ENCODE data around the gene ZCCHC7. TPM values are rescaled to one million over a fixed set of nuclear protein-coding genes. Genes with fewer than 3 reads are reported as not detected.
"Not testable (repeated sequence)": the region's sequence is repeated elsewhere in the genome, so short reads cannot be mapped to it uniquely, and the experiment has no call there.

The ZCCHC7 gene
- total RNA-seq, 1 donor from 2014 or later = 21.7 TPM

- H3K4me1 ChIP-seq (ENCODE audit: insufficient read depth, low read length) = no peaks in the 10 kb centered on the region
- H3K27me3 ChIP-seq (ENCODE audit: insufficient read depth, low read length) = no peaks in the 10 kb centered on the region
- Mint-ChIP-seq H3K9me3 (ENCODE audit: unreplicated experiment) (no peaks in the 10 kb centered on the region), H3K4me1 (ENCODE audit: low read depth, unreplicated experiment) (peaks cover 12% of the 10 kb centered on the region), H3K4me3 (ENCODE audit: unreplicated experiment) (no peak overlapping the region), H3K27ac (ENCODE audit: unreplicated experiment) (no peak overlapping the region), H3K27me3 (ENCODE audit: low read depth, unreplicated experiment) (no peaks in the 10 kb centered on the region), H3K36me3 (ENCODE audit: low read depth, unreplicated experiment) (peaks cover 5% of the 10 kb centered on the region)
- no peak overlapping the region for H2AFZ ChIP-seq (ENCODE audit: low read depth, low read length)
- H3K79me2 ChIP-seq (ENCODE audit: insufficient read depth, low read length) = peaks cover 11% of the 10 kb centered on the region
- no peak for FAIRE-seq
- H3K4me3 ChIP-seq (ENCODE audit: insufficient read depth, low read depth, low read length) = no peak overlapping the region
- H3K27ac ChIP-seq (ENCODE audit: low read depth, low read length) = no peak overlapping the region
- H4K20me1 ChIP-seq (ENCODE audit: insufficient read depth, low read length) = peaks cover 14% of the 10 kb centered on the region
- DNase-seq (ENCODE audit: low read depth) = no peak
- no peak for TF ChIP-seq CTCF (IDR thresholded peaks at IDR 0.05; ENCODE audit: insufficient read depth, low read depth, low read length)
- no peak for TF ChIP-seq EZH2 (IDR thresholded peaks at IDR 0.05; ENCODE audit: insufficient read depth, low read length)
- H3K9ac ChIP-seq (ENCODE audit: low read length) = no peak overlapping the region
- peak overlapping the region; percentile 32 for H3K4me2 ChIP-seq (ENCODE audit: low read length)
- no peaks in the 10 kb centered on the region for H3K36me3 ChIP-seq (ENCODE audit: insufficient read depth, low read length)
- H3K9me3 ChIP-seq (ENCODE audit: insufficient read depth, low read depth, low read length) = no peaks in the 10 kb centered on the region
Observed at GRCh38 chr9:37187292-37187691, 66.9 kb downstream of the ZCCHC7 start.

DNA sequence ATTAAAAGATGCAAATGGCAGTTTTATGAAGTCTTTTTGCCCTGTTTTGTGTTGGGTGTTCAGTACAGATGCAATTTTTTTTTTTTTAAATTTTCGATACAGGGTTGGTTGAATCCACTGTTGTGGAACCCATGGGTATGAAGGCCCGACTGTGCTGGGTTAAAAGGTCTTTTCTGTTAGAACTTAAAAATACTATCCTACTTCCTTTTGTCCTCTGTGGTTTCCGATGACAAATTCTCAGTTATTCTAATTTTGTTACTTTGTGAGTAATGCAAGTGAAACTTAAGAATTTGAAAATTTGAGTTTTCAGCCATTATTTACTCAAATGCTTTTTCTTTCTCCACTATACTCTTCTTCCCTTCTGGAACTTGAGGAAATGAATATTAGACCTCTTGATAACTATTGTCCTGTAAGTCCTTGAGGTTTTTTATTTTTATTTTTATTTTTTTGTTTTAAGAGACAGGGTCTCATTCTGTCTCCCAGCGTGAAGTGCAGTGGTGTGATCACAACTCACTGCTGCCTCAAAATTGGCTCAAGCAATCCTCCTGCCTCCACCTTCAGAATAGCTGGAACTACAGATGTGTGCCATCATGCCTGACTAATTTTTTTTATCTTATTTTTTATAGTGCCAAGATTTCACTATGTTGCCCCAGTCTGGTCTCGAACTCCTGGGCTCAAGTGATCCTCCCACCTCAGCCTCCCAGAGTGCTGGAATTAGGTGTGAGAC is 67.5 kb downstream of the ZCCHC7 start:
- H3K9ac ChIP-seq (ENCODE audit: low read length) = no peak overlapping the region
- H3K9me3 Mint-ChIP-seq (ENCODE audit: unreplicated experiment) = no peaks in the 10 kb centered on the region
- H3K9me3 ChIP-seq (ENCODE audit: insufficient read depth, low read depth, low read length) = no peaks in the 10 kb centered on the region
- no peak overlapping the region for H3K27ac ChIP-seq (ENCODE audit: low read depth, low read length)
- no peak for TF ChIP-seq EZH2 (IDR thresholded peaks at IDR 0.05; ENCODE audit: insufficient read depth, low read length)
- TF ChIP-seq CTCF (IDR thresholded peaks at IDR 0.05; ENCODE audit: insufficient read depth, low read depth, low read length) = no peak
- no peak overlapping the region for H3K4me3 ChIP-seq (ENCODE audit: insufficient read depth, low read depth, low read length)
- H3K27ac Mint-ChIP-seq (ENCODE audit: unreplicated experiment) = no peak overlapping the region
- DNase-seq (ENCODE audit: low read depth) (no peak), FAIRE-seq (no peak)
- no peaks in the 10 kb centered on the region for H3K27me3 ChIP-seq (ENCODE audit: insufficient read depth, low read length)
- no peaks in the 10 kb centered on the region for H3K27me3 Mint-ChIP-seq (ENCODE audit: low read depth, unreplicated experiment)
- H3K36me3 Mint-ChIP-seq (ENCODE audit: low read depth, unreplicated experiment) = peaks cover 5% of the 10 kb centered on the region
- H3K4me2 ChIP-seq (ENCODE audit: low read length) = peak overlapping the region; percentile 32
- no peak overlapping the region for H3K4me3 Mint-ChIP-seq (ENCODE audit: unreplicated experiment)
- peaks cover 14% of the 10 kb centered on the region for H4K20me1 ChIP-seq (ENCODE audit: insufficient read depth, low read length)
- H3K79me2 ChIP-seq (ENCODE audit: insufficient read depth, low read length) = peaks cover 11% of the 10 kb centered on the region
- H2AFZ ChIP-seq (ENCODE audit: low read depth, low read length) = no peak overlapping the region
- H3K4me1 Mint-ChIP-seq (ENCODE audit: low read depth, unreplicated experiment) = peaks cover 12% of the 10 kb centered on the region
- H3K4me1 ChIP-seq (ENCODE audit: insufficient read depth, low read length) = no peaks in the 10 kb centered on the region
- H3K36me3 ChIP-seq (ENCODE audit: insufficient read depth, low read length) = no peaks in the 10 kb centered on the region

- H3K36me3 Mint-ChIP-seq (ENCODE audit: low read depth, unreplicated experiment); H3K79me2 ChIP-seq (ENCODE audit: insufficient read depth, low read length); H3K27ac Mint-ChIP-seq (ENCODE audit: unreplicated experiment); H3K4me1 Mint-ChIP-seq (ENCODE audit: low read depth, unreplicated experiment); H3K27me3 ChIP-seq (ENCODE audit: insufficient read depth, low read length); H3K27me3 Mint-ChIP-seq (ENCODE audit: low read depth, unreplicated experiment); H2AFZ ChIP-seq (ENCODE audit: low read depth, low read length); H3K4me3 ChIP-seq (ENCODE audit: insufficient read depth, low read depth, low read length); H3K4me2 ChIP-seq (ENCODE audit: low read length); H3K27ac ChIP-seq (ENCODE audit: low read depth, low read length); H3K4me1 ChIP-seq (ENCODE audit: insufficient read depth, low read length); H3K9me3 Mint-ChIP-seq (ENCODE audit: unreplicated experiment); H4K20me1 ChIP-seq (ENCODE audit: insufficient read depth, low read length); DNase-seq (ENCODE audit: low read depth); H3K9ac ChIP-seq (ENCODE audit: low read length); FAIRE-seq; H3K9me3 ChIP-seq (ENCODE audit: insufficient read depth, low read depth, low read length); H3K36me3 ChIP-seq (ENCODE audit: insufficient read depth, low read length); H3K4me3 Mint-ChIP-seq (ENCODE audit: unreplicated experiment): not testable (repeated sequence)
Observed at GRCh38 chr9:37190739-37191138, 70.4 kb downstream of the ZCCHC7 start.

Measured in astrocyte (in vitro differentiated cells and primary cell).